Brain microvascular endothelial cell (primary cell): Measurements from ENCODE around the gene SYVN1.
"Not testable (repeated sequence)": the region's sequence is repeated elsewhere in the genome, so short reads cannot be mapped to it uniquely, and the experiment has no call there.

Experiments
- DNase-seq: peaks from one replicate; pipeline ENCODE4 v3.0.0-alpha.2; 2020
- H3K27ac ChIP-seq: fragments of 250-450 bp; sonication (Bioruptor Pico); 2 replicates; pipeline ENCODE4 v1.5.1; 2020; ENCODE audit warnings: mild to moderate bottlenecking, moderate library complexity
- H3K27me3 ChIP-seq: fragments of 250-450 bp; sonication (Bioruptor Pico); replicated peaks from 2 replicates; pipeline ENCODE4 v1.5.1; 2020; ENCODE audit warnings: mild to moderate bottlenecking
- H3K36me3 ChIP-seq: fragments of 250-450 bp; sonication (Bioruptor Pico); replicated peaks from 2 replicates; pipeline ENCODE4 v1.5.1; 2020; ENCODE audit warnings: mild to moderate bottlenecking
- H3K4me3 ChIP-seq: 2 replicates; pipeline ENCODE4 v1.5.1; 2011; ENCODE audit warnings: low read depth, mild to moderate bottlenecking, control low read depth, low read length, moderate library complexity
- in situ Hi-C: cut with HindIII; loops from 2 replicates; pipeline ENCODE4 v1.10.0; 2017; ENCODE audit warnings: low sequenced_read_pairs, low pct_ligation_motif_present
- TF ChIP-seq, protein P1 (sequence below): IDR thresholded peaks from 2 replicates; pipeline ENCODE4 v1.5.1; 2011; ENCODE audit warnings: low read depth, mild to moderate bottlenecking, moderate library complexity, low read length, control low read depth, inconsistent platforms; ENCODE audit errors: missing control alignments

SYVN1 gene

DNA sequence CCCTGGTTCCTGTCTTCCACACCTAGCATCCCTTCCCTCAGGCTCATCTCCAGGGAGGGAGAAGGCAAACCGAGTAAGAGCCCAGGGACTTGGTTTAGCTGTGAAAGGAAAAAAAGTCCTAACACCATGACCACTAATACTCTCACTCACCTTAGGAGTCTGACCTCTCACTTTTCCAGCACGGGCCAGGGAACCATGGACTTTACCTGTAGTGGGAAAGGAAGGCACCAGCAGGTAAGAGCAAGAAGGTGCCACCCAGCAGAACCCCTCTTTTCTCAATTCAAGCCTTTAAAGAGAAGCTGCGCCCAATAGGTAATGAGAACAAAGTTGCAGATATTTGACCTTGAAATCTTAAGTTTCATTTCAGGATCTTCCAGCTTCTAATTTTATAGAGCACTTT, 13.5 kb downstream of the SYVN1 start:
- Histone ChIP-seq H3K27me3 (no peaks in the 10 kb centered on the region), H3K36me3 (peaks cover 51% of the 10 kb centered on the region), H3K27ac (no peak overlapping the region), H3K4me3 (peak overlapping the region; percentile 71)
- DNase-seq: no peak
- in situ Hi-C loops: no loop called here
- TF ChIP-seq, protein P1, sequence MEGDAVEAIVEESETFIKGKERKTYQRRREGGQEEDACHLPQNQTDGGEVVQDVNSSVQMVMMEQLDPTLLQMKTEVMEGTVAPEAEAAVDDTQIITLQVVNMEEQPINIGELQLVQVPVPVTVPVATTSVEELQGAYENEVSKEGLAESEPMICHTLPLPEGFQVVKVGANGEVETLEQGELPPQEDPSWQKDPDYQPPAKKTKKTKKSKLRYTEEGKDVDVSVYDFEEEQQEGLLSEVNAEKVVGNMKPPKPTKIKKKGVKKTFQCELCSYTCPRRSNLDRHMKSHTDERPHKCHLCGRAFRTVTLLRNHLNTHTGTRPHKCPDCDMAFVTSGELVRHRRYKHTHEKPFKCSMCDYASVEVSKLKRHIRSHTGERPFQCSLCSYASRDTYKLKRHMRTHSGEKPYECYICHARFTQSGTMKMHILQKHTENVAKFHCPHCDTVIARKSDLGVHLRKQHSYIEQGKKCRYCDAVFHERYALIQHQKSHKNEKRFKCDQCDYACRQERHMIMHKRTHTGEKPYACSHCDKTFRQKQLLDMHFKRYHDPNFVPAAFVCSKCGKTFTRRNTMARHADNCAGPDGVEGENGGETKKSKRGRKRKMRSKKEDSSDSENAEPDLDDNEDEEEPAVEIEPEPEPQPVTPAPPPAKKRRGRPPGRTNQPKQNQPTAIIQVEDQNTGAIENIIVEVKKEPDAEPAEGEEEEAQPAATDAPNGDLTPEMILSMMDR: no peak

DNA sequence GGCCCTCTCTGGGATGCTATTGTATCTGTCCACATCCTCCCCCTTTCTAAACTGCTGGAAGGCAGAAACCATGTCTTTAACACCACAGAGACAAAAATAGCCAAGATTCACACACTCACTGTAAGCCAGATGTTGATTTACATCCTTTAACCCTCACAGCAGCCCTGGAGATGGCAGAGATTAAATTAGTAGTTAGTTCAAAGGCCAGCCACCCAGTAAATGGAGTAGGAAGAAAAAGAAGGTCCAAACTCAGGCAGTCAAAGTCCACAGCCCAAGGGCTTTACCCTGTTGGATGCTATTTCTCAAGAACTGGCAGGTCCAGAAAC, 14.7 kb downstream of the SYVN1 start:
- Histone ChIP-seq H3K4me3 (no peak overlapping the region), H3K27ac (no peak overlapping the region), H3K36me3 (peaks cover 46% of the 10 kb centered on the region), H3K27me3 (no peaks in the 10 kb centered on the region)
- no peak for DNase-seq
- in situ Hi-C loops: no loop called here
- TF ChIP-seq, protein P1: no peak

DNA sequence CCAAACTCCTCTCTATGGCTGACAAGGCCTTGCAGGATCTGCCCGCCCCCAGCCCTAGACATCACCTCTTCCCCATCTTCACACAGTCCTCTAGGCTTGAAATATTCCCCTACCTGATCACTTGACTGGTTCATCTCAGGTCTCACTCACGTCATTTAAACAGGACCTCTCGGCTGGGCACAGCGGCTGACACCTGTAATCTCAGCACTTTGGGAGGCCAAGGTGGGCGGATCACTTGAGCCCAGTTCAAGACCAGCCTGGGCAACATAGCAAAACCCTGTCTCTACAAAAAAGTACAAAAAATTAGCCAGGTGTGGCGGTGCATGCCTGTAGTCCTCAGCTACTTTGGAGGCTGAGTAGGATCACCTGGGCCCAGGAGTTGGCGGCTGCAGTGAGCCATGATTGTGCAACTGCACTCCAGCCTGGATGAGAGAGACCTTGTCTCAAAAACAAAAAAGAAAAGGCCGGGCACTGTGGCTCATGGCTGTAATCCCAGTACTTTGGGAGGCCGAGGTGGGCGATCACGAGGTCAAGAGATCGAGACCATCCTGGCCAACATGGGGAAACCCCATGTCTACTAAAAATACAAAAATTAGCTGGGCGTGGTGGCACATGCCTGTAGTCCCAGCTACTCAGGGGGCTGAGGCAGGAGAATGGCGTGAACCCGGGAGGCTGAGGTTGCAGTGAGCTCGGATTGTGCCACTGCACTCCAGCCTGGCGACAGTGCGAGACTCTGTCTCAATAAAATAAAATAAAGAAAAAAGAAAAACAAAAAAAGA, 15.2 kb downstream of the SYVN1 start:
- not testable (repeated sequence) for H3K27me3 ChIP-seq

DNA sequence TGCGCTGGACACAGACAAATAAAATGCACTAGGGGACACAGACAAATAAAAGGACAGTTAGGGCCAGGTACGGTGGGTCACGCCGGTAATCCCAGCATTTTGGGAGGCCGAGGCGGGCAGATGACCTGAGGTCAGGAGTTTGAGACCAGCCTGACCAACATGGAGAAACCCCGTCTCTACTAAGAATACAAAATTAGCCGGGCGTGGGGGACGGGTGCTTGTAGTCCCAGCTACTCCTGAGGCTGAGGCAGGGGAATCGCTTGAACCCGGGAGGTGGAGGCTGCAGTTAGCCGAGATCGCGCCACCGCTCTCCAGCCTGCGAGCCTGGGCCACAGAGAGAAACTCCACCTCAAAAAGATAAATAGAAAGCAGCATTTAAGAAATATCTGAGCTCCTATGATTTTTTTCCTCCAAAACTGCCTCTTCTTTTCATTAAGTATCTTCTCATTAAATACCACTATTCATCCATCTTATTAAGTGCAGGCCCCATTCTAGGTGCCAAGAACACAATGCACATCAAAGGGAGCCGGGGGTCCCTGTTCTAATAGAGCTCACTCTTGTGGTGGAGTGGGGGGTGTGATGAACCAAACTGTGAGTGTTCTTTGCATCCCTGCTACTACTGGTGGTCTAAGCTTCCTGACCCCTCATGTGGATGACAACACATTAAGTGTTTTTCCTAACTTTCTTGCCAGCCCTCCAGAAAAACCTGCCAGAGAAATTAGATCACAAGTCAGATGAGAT, 16.1 kb downstream of the SYVN1 start:
- Histone ChIP-seq H3K27me3 (no peaks in the 10 kb centered on the region), H3K36me3 (peaks cover 38% of the 10 kb centered on the region), H3K27ac (no peak overlapping the region), H3K4me3 (no peak overlapping the region)
- in situ Hi-C loops: no loop called here
- no peak for DNase-seq
- TF ChIP-seq, protein P1: no peak

More for the DNA sequence above, 15.2 kb downstream of the SYVN1 start:
- in situ Hi-C loops, DNase-seq, H3K4me3 ChIP-seq, H3K27ac ChIP-seq: not testable (repeated sequence)
- H3K36me3 ChIP-seq: peaks cover 40% of the 10 kb centered on the region

DNA sequence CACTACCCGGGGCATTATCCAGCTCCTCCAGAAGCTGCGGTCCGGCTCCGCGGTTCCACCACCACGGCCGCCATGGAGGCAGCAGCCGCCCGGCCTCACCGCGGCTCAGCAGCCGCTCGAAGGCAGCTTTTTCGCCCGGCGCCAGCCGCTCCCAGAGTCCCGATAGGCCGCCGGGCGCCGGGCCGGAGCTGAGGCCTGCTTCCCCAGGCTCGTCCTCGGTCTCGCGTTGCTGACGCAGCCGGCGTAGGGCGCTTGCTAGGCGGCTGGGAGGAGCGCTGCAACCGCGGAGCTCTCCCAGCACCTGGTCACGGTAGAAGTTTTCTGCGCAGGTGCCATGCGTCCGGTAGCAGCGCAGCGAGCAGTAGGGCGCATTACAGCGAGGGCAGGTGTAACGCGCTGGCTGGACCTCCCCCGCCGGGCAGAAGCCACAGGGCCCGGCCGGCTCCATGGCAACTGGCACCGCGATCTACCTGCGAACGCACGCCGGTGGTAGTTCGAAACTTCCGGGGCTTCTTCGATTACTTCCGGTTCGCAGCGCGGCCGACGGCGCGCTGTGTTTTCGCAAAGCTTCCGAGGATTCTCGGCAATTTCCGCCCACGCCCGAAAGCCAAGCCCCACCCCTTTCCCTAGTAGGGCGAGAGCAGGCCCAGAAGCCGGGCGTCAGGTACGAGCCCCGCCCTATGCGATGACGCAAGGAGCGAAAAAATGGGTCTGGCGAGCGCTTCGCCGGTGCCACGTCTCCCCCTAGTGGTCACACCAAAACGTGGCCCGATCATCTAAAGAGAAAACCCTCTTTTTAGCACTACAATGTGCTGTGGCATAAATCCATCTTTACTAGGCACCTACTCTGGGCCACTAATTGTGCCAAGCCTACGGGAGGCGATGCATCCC, 16.9 kb downstream of the SYVN1 start, which contains the start of gene ZNHIT2:
Gene ZNHIT2 (minus strand): TSS at position 496 of the 891 bp plus-strand sequence. CDS start 48 bp downstream, at position 448.
- TF ChIP-seq, protein P1: peak; percentile 92
- H3K36me3 ChIP-seq: peaks cover 38% of the 10 kb centered on the region
- H3K27ac ChIP-seq: peak within 1 kb of the TSS; percentile 85
- peak within 1 kb of the TSS; percentile 87 for H3K4me3 ChIP-seq
- H3K27me3 ChIP-seq: no peaks in the 10 kb centered on the region
- DNase-seq: peak; percentile 98
- in situ Hi-C loops: no loop called here
